Left ventricle myocardium inferior (tissue), 1 donor: ENCODE measurements around the gene CLDN16. TPM values are rescaled to one million over a fixed set of nuclear protein-coding genes. Genes with fewer than 3 reads are reported as not detected.

ENCODE experiments used
- DNase-seq: peaks from one replicate; pipeline ENCODE4 v3.0.0-alpha.2; 2020
- H3K27ac ChIP-seq: fragments of 200-600 bp; replicated peaks from 2 replicates; pipeline ENCODE4 v1.8.0; 2021
- H3K27me3 ChIP-seq: fragments of 200-600 bp; 2 replicates; pipeline ENCODE4 v1.8.0; 2021; ENCODE audit warnings: low read depth
- H3K36me3 ChIP-seq: fragments of 200-600 bp; 2 replicates; pipeline ENCODE4 v1.8.0; 2021
- H3K4me1 ChIP-seq: fragments of 200-600 bp; 2 replicates; pipeline ENCODE4 v1.8.0; 2021
- H3K4me3 ChIP-seq: fragments of 200-600 bp; 2 replicates; pipeline ENCODE4 v1.8.0; 2021; ENCODE audit warnings: mild to moderate bottlenecking, moderate library complexity
- H3K9me3 ChIP-seq: fragments of 200-600 bp; replicated peaks from 2 replicates; pipeline ENCODE4 v1.8.0; 2021
- CTCF ChIP-seq: fragments of 200-600 bp; IDR thresholded peaks from 2 replicates; pipeline ENCODE4 v1.8.0; 2021; ENCODE audit warnings: antibody characterized with exemption, mild to moderate bottlenecking, borderline replicate concordance
- intact Hi-C: fragments of 100-400 bp; cut with micrococcal nuclease; formaldehyde crosslinking; loops from one replicate; pipeline ENCODE4 v1.11.0; 2022
- total RNA-seq: library from RNA; stranded (reverse); fragmentation: NEBNext Ultra II Directional; extraction: Animal tissue kit (Norgen Biotek cat#: 25700); gene quantifications from one replicate; pipeline ENCODE4 v1.2.1, GENCODE V29; 2021
- donor health status: DM: no; HTN: yes; CAD: no; lungs with severe emphysema.

Gene CLDN16
- total RNA-seq, 1 donor from 2014 or later: not detected

GRCh38 chr3:190433626-190434025 is 45.7 kb downstream of the CLDN16 start:
- no peaks in the 10 kb centered on the region for H3K27me3 ChIP-seq
- intact Hi-C loops: no loop called here
- no peak overlapping the region for H3K27ac ChIP-seq
- H3K4me3 ChIP-seq: no peak overlapping the region
- no peaks in the 10 kb centered on the region for H3K9me3 ChIP-seq
- no peaks in the 10 kb centered on the region for H3K4me1 ChIP-seq
- H3K36me3 ChIP-seq: no peaks in the 10 kb centered on the region
- TF ChIP-seq CTCF: no peak
- DNase-seq: no peak

GRCh38 chr3:190435618-190436017 is 47.7 kb downstream of the CLDN16 start:
- H3K27me3 ChIP-seq: no peaks in the 10 kb centered on the region
- no peak for DNase-seq
- H3K27ac ChIP-seq: no peak overlapping the region
- no peaks in the 10 kb centered on the region for H3K4me1 ChIP-seq
- H3K9me3 ChIP-seq: no peaks in the 10 kb centered on the region
- H3K36me3 ChIP-seq: no peaks in the 10 kb centered on the region
- intact Hi-C loops: no loop called here
- no peak overlapping the region for H3K4me3 ChIP-seq
- no peak for TF ChIP-seq CTCF

GRCh38 chr3:190436331-190436730 is 48.4 kb downstream of the CLDN16 start:
- H3K9me3 ChIP-seq: no peaks in the 10 kb centered on the region
- H3K27me3 ChIP-seq: no peaks in the 10 kb centered on the region
- H3K4me3 ChIP-seq: no peak overlapping the region
- H3K4me1 ChIP-seq: no peaks in the 10 kb centered on the region
- no peak for DNase-seq
- no peak for TF ChIP-seq CTCF
- intact Hi-C loops: no loop called here
- H3K27ac ChIP-seq: no peak overlapping the region
- H3K36me3 ChIP-seq: no peaks in the 10 kb centered on the region

GRCh38 chr3:190442240-190442639 is 54.3 kb downstream of the CLDN16 start:
- Histone ChIP-seq H3K4me3 (no peak overlapping the region), H3K4me1 (no peaks in the 10 kb centered on the region), H3K27me3 (no peaks in the 10 kb centered on the region), H3K36me3 (no peaks in the 10 kb centered on the region), H3K27ac (no peak overlapping the region), H3K9me3 (no peaks in the 10 kb centered on the region)
- intact Hi-C loops: no loop called here
- DNase-seq: no peak
- no peak for TF ChIP-seq CTCF

- no peak overlapping the region for H3K4me3 ChIP-seq
- H3K27me3 ChIP-seq: no peaks in the 10 kb centered on the region
- intact Hi-C loops: no loop called here
- DNase-seq: no peak
- no peaks in the 10 kb centered on the region for H3K36me3 ChIP-seq
- H3K4me1 ChIP-seq: no peaks in the 10 kb centered on the region
- H3K27ac ChIP-seq: no peak overlapping the region
- no peak for TF ChIP-seq CTCF
- H3K9me3 ChIP-seq: no peaks in the 10 kb centered on the region
Observed at GRCh38 chr3:190443257-190443656, 55.3 kb downstream of the CLDN16 start.

- Histone ChIP-seq H3K27me3 (no peaks in the 10 kb centered on the region), H3K9me3 (no peaks in the 10 kb centered on the region), H3K27ac (no peak overlapping the region), H3K4me3 (no peak overlapping the region), H3K36me3 (no peaks in the 10 kb centered on the region), H3K4me1 (no peaks in the 10 kb centered on the region)
- DNase-seq: no peak
- no peak for TF ChIP-seq CTCF
- intact Hi-C loops: no loop called here
Observed at GRCh38 chr3:190444006-190444405, 56.0 kb downstream of the CLDN16 start.
